GM21360 (cell line): ENCODE measurements around the gene NAA38.
"Not testable (repeated sequence)": the region's sequence is repeated elsewhere in the genome, so short reads cannot be mapped to it uniquely, and the experiment has no call there.

ENCODE experiments used
- ATAC-seq: cut with Tn5 transposase; IDR thresholded peaks from one replicate; pipeline ENCODE4 v1.9.1; 2021; ENCODE audit warnings: mild to moderate bottlenecking, moderate library complexity; ENCODE audit not compliant: unreplicated experiment

Gene NAA38

DNA sequence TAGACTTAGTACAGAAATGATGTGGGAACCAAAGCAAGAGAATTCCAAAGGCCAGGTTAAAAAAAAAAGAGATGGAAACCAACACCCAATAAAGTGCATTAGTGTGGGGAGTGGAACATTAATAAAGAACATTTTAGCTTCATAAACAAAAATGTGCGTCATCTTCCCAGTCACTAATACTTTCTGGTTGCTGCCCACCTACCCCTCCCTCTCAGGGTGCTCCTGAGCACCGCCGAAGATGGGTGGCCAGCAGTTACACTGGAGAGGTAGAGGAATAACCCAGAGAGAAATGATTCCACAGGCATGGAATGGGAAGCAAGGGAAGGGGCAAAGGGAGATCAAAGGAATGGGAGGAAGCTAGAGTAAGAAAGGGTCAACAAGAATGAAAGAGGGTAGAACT lies 25.3 kb upstream of the NAA38 start:
- no peak for ATAC-seq

DNA sequence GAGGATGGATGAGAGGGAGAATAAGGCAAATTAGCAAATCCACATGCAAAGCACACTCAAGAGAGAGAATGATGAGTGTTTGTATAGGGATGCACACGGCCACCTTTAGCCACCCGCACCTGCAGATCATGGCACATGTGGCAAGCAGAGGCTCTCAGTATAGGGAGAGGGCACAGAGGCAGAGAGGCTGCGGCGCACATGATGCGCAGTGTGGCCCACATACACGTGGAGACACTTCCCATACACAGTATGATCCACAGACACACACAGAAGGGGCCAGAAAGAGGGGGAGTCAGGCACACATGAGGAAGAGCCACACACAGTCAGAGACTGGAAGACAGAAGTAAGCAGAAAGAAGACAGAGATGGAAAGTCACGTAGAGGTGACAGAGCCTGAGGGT lies 24.7 kb upstream of the NAA38 start:
- ATAC-seq, result no peak

DNA sequence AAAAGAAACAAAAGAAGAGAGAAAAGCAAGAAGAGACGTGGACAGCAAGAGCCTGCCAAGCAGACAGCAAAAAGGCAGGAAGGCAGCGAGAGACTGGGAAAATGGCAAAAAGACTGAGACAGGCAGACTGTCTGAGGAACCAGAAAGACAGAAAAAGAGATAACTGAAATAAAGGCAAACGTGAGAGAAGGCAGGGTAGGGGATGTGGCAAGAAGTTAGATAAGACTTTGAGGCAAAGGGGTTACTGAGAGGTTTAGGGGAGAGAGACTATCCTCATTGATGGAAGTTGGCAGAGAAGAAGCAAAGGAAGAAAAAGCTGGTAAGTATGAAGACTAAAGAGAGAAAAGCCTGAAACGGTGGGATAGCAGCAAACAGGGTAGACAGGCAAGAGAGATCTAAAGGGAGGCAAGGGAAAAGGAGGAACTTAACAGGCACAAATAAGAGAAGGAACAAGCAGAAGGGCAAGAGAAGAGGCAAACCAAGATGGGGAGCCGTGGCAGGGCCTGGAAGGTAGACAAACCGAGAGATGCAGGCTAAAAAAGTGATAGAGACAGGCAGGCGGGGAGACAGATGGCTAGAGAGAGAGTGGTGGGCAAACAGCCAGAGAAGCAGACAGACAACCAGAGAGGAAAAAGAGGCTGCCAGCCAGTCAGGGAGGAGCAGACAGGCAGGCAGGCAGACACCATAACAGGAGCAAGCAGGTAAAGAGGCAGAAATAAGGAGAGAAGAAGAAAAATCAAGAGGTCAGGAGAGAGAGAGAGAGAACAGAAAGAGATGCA lies 24.1 kb upstream of the NAA38 start:
- ATAC-seq, result no peak

DNA sequence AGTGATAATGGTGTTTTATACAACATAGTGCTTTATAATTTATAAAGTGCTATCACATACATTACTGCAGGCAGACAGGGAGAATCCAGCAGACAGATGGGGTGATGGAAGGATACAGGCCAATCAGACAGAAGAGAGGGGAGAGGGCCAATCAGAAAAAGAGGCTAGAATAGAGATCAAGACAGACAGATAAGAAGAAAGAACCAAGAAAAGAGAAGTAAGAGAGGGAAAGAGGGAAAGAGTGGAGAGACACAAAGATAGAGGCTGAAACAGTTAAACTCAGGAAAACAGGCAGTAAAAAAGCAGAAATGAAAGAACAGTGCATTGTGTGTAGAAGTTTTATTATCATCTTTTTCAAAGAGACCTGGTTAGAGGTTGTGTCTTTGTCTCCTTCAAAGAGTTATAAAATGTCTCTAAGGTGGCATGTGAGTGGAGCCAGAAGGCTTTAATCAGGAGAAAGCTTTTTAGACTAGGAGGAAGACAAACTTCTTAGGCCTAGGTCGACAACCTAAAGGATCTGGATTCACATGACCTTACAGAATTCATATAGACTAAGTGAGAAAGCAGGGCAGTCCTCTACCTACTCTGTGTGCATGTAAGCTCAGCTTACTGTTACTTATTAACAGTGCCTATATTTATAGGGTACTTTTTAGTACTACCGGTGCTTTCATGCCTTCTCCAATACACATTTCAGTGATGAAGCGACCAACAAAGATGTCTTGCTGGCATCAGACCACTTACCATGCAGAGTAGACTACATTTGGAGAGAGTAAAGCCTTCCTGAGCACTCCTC lies 22.9 kb upstream of the NAA38 start:
- ATAC-seq, result no peak

DNA sequence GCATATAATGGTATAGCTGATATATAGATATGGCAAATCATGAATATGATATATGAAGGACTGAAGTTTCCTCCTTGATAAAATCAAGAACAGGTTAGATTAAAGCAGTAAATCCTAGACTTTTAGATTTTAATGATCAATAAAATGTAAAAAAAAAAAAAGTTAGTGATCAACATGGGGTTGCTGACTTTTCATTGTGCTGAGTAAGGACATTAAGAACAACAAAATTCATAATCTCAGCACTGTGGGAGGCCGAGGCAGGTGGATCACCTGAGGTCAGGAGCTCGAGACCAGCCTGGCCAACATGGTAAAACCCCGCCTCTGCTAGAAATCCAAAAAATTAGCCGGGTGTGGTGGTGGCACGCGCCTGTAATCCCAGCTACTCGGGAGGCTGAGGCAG lies 20.9 kb upstream of the NAA38 start:
- ATAC-seq, result no peak

DNA sequence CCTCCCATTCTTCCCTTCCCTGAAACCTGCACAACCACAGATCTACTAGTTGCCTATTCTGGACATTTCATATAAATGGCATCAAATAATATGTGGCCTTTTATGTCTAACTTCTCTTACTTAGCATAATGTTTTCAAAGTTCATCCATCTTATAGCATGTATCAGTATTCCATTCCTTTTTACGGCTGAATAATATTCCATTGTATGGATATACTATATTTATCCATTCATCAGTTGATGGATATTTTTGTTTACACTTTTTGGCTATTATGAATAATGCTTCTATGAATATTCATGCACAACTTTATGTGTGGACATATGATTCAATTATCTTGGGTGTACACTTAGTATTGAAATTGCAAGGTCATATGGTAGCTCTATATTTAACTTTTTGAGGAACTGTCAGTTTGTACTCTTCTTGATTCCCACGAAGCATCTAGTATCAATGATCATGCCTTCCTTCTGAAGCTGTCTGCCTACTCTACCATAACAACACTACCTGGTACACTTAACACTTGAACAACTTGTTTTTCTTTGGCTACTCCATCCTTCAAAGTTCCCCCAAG lies 18.5 kb upstream of the NAA38 start:
- ATAC-seq, result no peak

DNA sequence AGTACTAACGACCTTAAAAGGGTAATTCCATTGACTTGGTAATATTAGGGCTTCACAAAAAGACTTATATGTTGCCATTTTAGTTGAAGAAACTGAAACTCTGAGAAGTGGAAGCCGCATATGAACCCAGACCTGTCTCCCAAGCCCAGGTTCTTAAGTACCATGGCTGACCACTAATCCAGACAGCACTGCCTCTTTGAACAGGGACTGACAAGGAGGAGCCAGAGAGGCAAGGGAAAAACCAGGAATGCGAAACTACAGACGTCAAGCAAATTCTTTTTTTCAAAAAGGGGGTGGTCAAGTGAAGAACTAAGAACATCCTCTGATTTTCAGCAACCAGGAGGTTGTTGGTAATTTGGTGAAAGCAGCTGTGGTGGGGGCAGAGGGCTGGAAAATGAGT lies 15.7 kb upstream of the NAA38 start:
- ATAC-seq, result no peak

DNA sequence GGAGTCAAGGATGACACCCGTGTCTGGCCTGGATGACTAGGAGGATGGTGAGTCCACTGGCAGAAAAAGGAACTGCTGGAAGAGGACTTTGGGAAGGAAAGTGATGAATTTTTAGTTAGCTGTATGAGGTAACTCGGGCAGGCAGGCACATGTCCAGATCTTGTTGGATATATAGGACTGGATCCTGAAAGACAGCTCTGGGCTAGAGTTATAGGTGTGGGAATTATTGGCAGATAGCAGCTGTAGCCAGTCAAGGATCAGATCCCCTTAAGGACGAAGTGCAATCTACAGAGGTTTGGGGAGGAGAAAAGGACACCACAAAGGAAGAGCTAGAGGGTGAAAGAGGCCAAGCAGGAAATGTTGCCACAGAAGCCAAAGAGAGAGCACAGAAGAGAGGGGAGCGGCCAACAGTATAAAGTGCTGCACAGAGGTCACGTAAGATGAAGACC lies 10.5 kb upstream of the NAA38 start:
- no peak for ATAC-seq

DNA sequence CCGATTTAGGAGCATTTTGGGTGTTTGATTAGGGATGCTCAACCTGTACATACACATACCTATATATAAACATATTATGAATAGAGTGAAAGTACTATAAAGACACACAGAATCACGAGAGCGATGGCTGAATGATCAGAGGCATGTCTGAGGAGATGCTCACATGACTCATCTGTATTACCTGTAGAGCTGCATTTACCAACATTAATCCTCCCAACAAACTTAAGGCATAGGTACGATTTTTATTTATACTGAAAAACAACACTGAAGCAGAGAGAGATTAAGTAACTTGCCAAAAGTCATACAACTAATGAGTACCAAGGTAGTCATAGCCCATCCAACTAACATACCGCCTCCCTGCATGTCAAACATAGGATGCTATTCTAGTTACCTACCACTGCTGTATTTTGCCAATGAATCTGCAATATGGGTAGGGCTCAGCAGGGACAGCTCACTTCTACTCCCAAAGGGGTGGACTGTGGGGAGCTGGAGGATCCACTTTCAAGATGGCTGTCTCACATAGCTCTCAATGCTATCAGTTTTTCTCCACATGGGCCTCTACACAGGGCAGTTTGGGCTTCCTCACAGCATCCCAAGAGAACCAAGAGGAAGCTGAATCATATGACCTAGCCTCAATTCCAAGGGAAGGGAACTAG lies 7.8 kb upstream of the NAA38 start:
- ATAC-seq, result no peak

DNA sequence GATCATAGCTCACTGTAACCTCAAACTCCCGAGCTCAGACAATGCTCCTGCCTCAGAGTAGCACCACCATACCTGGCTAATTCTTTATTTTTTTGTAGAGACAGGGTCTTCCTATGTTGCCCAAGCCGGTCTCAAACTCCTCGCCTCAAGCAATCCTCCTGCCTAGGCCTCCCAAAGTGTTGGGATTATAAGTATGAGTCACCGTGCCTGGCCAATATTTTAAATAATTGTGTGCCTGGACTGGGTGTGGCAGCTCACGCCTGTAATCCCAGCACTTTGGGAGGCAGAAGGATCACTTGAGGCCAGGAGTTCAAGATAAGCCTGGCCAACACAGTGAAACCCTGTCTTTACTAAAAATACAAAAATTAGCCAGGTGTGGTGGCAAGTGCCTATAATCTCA lies 7.0 kb upstream of the NAA38 start:
- ATAC-seq, result not testable (repeated sequence)

DNA sequence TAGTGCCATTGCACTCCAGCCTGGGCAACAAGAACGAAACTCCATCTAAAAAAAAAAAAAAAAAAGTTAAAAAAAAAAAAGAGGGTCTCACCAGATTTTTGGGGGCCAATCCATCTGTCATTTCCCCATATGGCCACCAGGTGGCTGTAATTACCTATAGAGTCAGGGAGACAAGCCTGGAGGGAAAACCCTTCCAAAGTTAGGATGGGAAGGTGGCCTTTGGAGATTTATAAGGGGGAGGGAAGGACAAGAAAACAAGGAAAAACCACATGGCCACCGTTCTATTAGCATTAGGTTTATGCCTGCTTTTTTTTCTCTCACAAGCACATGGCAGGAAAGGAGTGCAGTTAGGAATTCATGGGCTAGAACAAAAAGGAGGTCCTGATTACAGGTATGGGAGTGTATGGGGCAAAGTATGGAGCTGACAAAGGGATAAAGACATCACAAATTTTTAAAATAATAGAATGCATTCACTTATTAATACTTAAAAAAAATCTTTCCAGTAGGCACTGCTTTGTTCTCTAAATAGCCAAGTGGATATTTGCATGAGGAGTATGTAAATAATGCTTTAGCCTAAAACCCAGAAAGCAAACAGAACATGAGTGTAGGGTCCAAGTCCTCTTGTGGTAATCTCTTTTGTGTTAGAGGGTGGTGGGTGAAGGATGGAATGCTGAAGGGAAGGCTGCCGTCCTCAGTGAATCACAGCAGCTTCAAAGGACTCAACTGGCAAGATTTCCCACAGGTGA lies 5.5 kb upstream of the NAA38 start:
- ATAC-seq, result no peak

DNA sequence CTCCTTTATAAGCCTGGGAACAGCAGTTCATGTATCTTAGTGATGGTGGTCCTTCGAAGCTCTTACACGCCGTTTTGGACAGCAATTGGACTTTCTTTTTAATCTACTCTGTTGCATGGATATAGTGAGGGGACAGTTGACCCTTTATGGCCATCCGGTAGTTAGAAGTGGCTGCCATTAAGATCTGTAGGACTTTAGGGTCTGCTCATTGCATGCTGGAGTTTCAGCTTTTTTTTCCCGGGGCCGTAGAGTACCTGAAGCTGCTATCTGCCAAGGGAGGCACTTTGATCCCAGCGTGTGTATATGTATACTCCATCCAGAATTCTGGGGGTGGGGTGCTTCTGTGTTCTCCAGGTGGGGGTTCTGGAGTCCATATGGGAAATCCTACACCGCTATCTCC lies 1.7 kb upstream of the NAA38 start:
- ATAC-seq, result no peak

DNA sequence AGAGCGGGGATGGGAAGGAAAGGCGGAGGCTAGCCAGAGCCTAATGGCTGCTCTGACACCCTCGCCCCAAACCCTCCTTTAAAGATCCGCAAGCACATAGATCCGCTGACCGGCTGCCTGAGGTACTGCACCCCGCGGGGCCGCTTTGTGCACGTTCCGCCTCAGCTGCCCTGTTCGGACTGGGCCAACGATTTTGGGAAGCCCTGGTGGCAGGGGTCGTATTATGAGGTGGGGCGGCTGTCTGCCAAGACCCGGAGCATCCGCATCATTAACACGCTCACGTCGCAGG lies 1.1 kb upstream of the NAA38 start:
- ATAC-seq, result no peak

DNA sequence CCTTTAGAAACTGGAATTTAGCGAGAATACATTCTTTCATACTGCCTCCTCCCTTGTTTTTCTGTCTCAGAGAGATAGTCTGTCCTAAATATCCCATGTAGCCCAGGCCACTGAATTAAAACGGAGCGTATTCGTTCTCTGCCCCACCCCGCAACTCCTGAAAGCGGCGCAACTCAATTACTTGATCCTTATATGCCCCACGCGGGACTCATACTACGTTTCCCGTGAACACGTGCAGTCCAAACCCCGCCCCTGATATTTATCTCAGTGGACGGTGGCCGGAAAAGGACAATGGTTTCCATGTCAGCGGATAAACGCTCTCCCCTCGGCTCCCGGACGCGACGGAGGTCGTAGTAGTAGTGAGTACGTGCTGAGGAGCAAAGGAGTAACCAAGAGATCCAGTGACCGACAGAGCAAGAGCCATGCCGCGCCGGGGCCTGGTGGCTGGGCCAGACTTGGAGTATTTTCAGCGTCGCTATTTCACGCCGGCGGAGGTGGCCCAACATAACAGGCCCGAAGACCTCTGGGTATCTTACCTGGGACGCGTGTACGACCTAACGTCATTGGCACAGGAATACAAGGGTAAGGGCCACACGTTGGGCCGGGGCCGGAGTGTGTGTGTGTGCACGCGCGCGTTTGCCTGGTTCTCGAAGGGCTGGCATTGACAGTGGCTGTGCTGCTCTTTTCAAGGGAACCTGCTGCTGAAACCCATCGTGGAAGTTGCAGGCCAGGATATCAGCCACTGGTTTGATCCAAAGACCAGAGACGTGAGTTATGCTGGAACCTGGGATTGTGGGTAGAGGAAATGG lies 558 bp upstream of the NAA38 start, which contains the start of gene CYB5D1:
Gene CYB5D1, plus strand, starts transcription at position 291 of the 809 bp plus-strand sequence. Its CDS starts 132 bp downstream, at position 423.
- peak; percentile 29 for ATAC-seq

DNA sequence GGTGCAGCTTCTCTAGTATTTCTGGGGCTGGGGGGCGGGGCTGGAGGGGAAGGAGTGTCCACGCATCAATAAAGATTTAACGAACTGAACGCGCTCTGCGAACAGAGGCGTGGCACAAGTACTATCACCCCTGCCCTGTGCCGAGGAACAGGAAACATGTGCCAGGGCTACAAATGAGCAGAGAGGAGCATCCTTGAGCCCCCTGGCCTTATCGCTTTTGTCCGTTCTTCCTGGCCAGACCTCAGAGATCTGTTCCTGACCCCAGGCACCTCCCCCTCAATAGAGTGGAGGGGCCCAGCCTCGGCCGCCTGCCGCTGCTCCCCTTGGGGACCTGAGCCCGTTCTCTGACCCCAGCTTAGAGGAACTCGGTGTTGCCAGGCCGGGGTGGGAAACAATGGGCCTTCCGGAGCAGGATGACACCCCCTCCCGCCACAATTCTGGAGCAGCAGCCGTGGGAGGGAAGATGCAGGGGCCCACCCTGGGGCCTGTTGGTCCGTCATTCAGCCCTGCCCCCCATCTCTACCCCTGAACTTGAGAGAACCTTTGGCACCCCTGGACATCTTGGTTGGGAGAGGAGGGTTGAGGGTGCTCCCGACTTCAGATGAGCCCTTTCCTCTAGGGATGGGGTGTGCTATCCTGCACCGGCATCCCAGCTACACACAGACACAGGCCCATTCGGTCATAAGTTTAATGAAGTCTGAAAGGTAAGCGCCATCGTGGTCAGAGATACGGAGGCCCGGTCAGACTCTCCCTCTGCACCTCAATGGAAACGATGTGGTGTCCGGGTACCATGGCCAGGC lies 1.1 kb downstream of the NAA38 start:
- no peak for ATAC-seq

DNA sequence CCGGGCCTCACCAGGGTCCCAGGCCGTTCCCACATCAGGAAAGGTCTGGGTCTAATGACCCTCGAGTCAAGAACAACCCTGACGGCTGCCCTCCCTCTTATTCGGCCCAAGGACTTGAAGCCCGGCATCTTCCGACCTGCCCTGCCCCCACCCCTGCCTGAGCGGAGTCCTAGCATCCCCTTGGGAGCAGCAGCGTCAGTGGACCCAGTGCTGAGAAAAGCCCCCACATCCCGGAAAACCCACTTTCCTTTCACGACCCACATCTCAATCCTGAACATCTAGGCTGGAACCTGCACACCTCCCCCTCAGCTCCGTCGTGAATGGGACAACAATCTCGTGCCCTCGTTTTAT lies 1.7 kb downstream of the NAA38 start:
- no peak for ATAC-seq

DNA sequence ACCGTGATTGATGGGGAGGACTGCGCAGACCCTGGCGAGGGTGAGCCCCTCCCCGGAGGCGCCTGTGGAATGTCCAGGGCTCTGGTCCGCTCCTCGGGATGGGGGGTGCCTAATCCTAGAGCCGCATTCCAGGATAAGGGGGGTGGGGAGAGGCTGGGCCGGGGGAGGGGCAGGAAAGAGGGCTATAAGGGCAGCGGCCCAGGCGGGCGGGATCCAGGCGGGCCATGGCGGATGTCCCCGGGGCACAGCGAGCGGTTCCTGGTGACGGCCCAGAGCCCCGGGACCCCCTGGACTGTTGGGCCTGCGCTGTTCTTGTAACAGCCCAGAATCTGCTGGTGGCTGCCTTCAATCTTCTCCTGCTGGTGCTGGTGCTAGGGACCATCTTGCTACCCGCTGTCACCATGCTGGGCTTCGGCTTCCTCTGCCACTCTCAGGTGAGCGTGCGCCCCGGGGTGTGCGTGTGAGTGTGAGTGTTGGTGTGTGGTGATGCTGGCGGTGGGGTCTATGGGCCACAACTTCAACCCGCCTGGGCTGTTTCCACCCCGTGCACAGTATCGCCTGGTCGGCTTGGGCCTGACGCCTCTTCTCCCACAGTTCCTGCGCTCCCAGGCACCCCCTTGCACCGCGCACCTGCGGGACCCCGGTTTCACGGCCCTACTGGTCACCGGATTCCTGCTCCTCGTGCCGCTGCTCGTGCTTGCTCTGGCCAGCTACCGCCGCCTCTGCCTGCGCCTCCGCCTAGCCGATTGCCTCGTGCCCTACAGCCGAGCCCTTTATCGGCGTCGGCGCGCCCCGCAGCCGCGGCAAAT lies 2.3 kb downstream of the NAA38 start, which contains the start of gene TMEM88:
Gene TMEM88, plus strand, starts transcription at position 216 of the 809 bp plus-strand sequence. Its CDS starts 9 bp downstream, at position 225.
- ATAC-seq, result no peak

DNA sequence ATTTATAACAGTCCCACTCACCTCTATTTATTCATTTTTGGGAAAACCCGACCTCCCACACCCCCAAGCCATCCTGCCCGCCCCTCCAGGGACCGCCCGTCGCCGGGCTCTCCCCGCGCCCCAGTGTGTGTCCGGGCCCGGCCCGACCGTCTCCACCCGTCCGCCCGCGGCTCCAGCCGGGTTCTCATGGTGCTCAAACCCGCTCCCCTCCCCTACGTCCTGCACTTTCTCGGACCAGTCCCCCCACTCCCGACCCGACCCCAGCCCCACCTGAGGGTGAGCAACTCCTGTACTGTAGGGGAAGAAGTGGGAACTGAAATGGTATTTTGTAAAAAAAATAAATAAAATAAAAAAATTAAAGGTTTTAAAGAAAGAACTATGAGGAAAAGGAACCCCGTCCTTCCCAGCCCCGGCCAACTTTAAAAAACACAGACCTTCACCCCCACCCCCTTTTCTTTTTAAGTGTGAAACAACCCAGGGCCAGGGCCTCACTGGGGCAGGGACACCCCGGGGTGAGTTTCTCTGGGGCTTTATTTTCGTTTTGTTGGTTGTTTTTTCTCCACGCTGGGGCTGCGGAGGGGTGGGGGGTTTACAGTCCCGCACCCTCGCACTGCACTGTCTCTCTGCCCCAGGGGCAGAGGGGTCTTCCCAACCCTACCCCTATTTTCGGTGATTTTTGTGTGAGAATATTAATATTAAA lies 3.1 kb downstream of the NAA38 start:
- no peak for ATAC-seq
